ENCODE measurements around the gene AKAP9. TPM values are rescaled to one million over a fixed set of nuclear protein-coding genes. Genes with fewer than 3 reads are reported as not detected.
"Not testable (repeated sequence)": the region's sequence is repeated elsewhere in the genome, so short reads cannot be mapped to it uniquely, and the experiment has no call there.

AKAP9 gene
- total RNA-seq, 1 donor from 2014 or later = 66.9 TPM

DNA sequence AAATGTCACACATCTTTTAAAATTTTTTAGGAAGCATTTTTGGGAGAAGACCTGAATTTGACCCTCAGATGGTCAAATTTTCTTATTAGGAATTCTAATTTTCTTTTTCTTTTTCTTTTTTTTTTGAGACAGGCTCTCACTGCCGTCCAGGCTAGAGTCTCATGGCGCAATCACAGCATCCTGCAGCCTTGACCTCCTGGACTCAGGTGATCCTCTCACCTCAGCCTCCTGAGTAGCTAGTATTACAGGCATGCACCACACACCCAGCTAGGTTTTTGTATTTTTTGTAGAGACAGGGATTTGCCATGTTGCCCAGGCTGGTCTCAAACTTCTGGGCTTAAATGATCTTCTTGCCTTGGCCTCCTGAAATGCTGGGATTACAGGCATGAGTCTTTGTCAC lies 65.4 kb downstream of the AKAP9 start:
- Mint-ChIP-seq H3K4me3 (ENCODE audit: unreplicated experiment) (no peak overlapping the region), H3K27ac (ENCODE audit: unreplicated experiment) (no peak overlapping the region), H3K27me3 (ENCODE audit: unreplicated experiment) (peaks cover 2% of the 10 kb centered on the region), H3K36me3 (ENCODE audit: unreplicated experiment) (peaks cover 29% of the 10 kb centered on the region), H3K4me1 (ENCODE audit: low read depth, unreplicated experiment) (no peaks in the 10 kb centered on the region), H3K9me3 (ENCODE audit: unreplicated experiment) (peaks cover 7% of the 10 kb centered on the region)
- no peak for DNase-seq
- no peak for TF ChIP-seq CTCF (IDR thresholded peaks at IDR 0.05; ENCODE audit: partially characterized antibody, unreplicated experiment)

- no peak for DNase-seq
- H3K27me3 Mint-ChIP-seq (ENCODE audit: unreplicated experiment) = peaks cover 2% of the 10 kb centered on the region
- no peaks in the 10 kb centered on the region for H3K4me1 Mint-ChIP-seq (ENCODE audit: low read depth, unreplicated experiment)
- TF ChIP-seq CTCF (IDR thresholded peaks at IDR 0.05; ENCODE audit: partially characterized antibody, unreplicated experiment) = no peak
- no peak overlapping the region for H3K4me3 Mint-ChIP-seq (ENCODE audit: unreplicated experiment)
- peaks cover 7% of the 10 kb centered on the region for H3K9me3 Mint-ChIP-seq (ENCODE audit: unreplicated experiment)
- H3K27ac Mint-ChIP-seq (ENCODE audit: unreplicated experiment) = no peak overlapping the region
- H3K36me3 Mint-ChIP-seq (ENCODE audit: unreplicated experiment) = peaks cover 26% of the 10 kb centered on the region
Measured at GRCh38 chr7:92010215-92010614, 69.6 kb downstream of the AKAP9 start.

DNA sequence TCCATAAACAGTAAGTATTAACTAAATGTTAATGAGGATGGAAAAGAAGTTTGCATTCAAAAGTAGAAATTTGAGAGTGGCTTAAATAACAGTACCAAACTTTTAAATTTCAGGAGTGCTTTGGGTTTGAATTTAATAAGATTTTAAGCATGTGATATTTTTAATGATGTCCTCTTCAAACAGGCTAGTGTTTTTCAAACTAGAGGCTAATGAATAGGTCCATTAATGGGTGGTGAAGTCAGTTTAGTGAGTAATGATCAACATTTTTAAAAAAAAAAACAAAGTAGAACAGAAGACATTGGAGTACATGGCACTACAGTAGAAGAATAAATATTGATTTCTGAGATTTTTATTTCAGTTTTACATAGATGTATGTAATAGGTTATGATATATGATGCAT lies 72.9 kb downstream of the AKAP9 start:
- H3K4me1 Mint-ChIP-seq (ENCODE audit: low read depth, unreplicated experiment) = no peaks in the 10 kb centered on the region
- peaks cover 24% of the 10 kb centered on the region for H3K36me3 Mint-ChIP-seq (ENCODE audit: unreplicated experiment)
- H3K4me3 Mint-ChIP-seq (ENCODE audit: unreplicated experiment) = no peak overlapping the region
- peaks cover 7% of the 10 kb centered on the region for H3K9me3 Mint-ChIP-seq (ENCODE audit: unreplicated experiment)
- no peak overlapping the region for H3K27ac Mint-ChIP-seq (ENCODE audit: unreplicated experiment)
- DNase-seq = no peak
- no peak for TF ChIP-seq CTCF (IDR thresholded peaks at IDR 0.05; ENCODE audit: partially characterized antibody, unreplicated experiment)
- H3K27me3 Mint-ChIP-seq (ENCODE audit: unreplicated experiment) = peaks cover 2% of the 10 kb centered on the region

- H3K4me1 Mint-ChIP-seq (ENCODE audit: low read depth, unreplicated experiment) = no peaks in the 10 kb centered on the region
- no peak for DNase-seq
- no peak for TF ChIP-seq CTCF (IDR thresholded peaks at IDR 0.05; ENCODE audit: partially characterized antibody, unreplicated experiment)
- H3K27ac Mint-ChIP-seq (ENCODE audit: unreplicated experiment) = no peak overlapping the region
- H3K9me3 Mint-ChIP-seq (ENCODE audit: unreplicated experiment) = peaks cover under 1% of the 10 kb centered on the region
- no peak overlapping the region for H3K4me3 Mint-ChIP-seq (ENCODE audit: unreplicated experiment)
- H3K36me3 Mint-ChIP-seq (ENCODE audit: unreplicated experiment) = peaks cover 12% of the 10 kb centered on the region
- no peaks in the 10 kb centered on the region for H3K27me3 Mint-ChIP-seq (ENCODE audit: unreplicated experiment)
Measured at GRCh38 chr7:92020636-92021035, 80.0 kb downstream of the AKAP9 start.

GRCh38 chr7:92025260-92025659 lies 84.6 kb downstream of the AKAP9 start:
- H3K4me1 Mint-ChIP-seq (ENCODE audit: low read depth, unreplicated experiment) = no peaks in the 10 kb centered on the region
- no peak overlapping the region for H3K4me3 Mint-ChIP-seq (ENCODE audit: unreplicated experiment)
- peaks cover 8% of the 10 kb centered on the region for H3K9me3 Mint-ChIP-seq (ENCODE audit: unreplicated experiment)
- H3K27me3 Mint-ChIP-seq (ENCODE audit: unreplicated experiment) = no peaks in the 10 kb centered on the region
- peaks cover 29% of the 10 kb centered on the region for H3K36me3 Mint-ChIP-seq (ENCODE audit: unreplicated experiment)
- H3K27ac Mint-ChIP-seq (ENCODE audit: unreplicated experiment) = no peak overlapping the region
- TF ChIP-seq CTCF (IDR thresholded peaks at IDR 0.05; ENCODE audit: partially characterized antibody, unreplicated experiment) = no peak
- DNase-seq = no peak

- not testable (repeated sequence) for H3K4me1 Mint-ChIP-seq (ENCODE audit: low read depth, unreplicated experiment); H3K4me3 Mint-ChIP-seq (ENCODE audit: unreplicated experiment); H3K27ac Mint-ChIP-seq (ENCODE audit: unreplicated experiment); H3K9me3 Mint-ChIP-seq (ENCODE audit: unreplicated experiment); H3K27me3 Mint-ChIP-seq (ENCODE audit: unreplicated experiment); DNase-seq
- H3K36me3 Mint-ChIP-seq (ENCODE audit: unreplicated experiment) = peaks cover 29% of the 10 kb centered on the region
Measured at GRCh38 chr7:92026635-92027034, 86.0 kb downstream of the AKAP9 start.

DNA sequence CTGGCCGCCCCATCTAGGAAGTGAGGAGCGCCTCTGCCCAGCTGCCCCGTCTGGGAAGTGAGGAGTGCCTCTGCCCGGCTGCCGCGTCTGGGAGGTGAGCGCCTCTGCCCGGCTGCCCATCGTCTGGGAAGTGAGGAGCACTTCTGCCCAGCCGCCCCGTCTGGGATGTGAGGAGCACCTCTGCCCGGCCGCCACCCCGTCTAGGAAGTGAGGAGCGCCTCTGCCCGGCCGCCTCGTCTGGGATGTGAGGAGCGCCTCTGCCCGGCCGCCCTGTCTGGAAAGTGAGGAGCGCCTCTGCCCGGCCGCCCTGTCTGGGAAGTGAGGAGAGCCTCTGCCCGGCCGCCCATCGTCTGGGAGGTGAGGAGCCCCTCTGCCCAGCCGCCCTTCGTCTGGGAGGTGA lies 86.5 kb downstream of the AKAP9 start:
- H3K9me3 Mint-ChIP-seq (ENCODE audit: unreplicated experiment); H3K27me3 Mint-ChIP-seq (ENCODE audit: unreplicated experiment); H3K4me1 Mint-ChIP-seq (ENCODE audit: low read depth, unreplicated experiment); H3K27ac Mint-ChIP-seq (ENCODE audit: unreplicated experiment); H3K4me3 Mint-ChIP-seq (ENCODE audit: unreplicated experiment); DNase-seq: not testable (repeated sequence)
- H3K36me3 Mint-ChIP-seq (ENCODE audit: unreplicated experiment) = peaks cover 29% of the 10 kb centered on the region
